ENCODE measurements around the gene SPEG.

The SPEG gene

DNA sequence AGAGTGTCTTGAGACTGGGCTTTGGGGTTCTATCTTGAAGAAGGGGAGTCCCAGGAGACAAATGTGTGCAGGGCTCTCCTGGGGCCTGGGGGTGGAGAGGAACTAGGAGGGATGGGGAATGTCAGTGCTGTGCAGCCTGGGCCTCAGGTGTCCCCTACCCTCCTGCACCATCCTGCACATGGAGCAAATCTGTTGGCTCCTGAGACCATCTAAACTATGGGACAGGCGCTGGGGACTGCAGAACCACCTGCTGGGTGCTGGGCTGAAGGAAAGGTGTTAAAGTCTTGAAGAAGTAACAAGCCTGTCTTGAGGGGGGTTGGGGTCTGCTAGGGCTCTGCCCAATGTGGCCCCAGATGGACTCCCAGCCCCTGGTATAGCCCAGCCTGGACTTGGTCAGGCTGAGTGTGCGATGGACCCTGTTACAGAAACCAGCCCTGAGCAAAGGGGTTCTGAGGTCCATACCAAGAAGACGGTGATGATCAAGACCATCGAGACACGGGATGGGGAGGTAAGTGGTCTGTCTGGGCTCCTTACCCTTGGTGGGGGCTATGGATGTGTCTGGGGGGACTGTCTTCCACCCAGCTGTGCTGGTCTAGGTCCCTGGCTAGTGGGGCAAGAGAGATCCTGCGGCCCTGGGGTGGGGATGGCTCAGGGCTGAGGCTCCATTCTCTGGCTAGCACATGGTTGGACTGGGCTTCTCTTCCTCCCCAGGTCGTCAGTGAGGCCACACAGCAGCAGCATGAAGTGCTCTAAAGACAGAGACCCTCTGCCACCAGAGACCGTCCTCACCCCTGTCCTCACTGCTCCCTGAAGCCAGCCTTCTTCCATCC is 9.2 kb upstream of the SPEG start:
- no peak for DNase-seq

DNA sequence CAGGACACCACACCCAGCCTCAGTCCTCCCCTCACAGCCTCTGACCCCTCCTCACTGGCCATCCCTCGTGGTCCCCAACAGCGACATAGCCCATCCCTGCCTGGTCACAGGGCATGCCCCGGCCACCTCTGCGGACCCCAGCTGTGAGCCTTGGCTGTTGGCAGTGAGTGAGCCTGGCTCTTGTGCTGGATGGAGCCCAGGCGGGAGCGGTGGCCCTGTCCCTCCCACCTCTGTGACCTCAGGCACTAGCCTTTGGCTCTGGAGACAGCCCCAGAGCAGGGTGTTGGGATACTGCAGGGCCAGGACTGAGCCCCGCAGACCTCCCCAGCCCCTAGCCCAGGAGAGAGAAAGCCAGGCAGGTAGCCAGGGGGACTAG is 8.6 kb upstream of the SPEG start:
- DNase-seq = no peak

DNA sequence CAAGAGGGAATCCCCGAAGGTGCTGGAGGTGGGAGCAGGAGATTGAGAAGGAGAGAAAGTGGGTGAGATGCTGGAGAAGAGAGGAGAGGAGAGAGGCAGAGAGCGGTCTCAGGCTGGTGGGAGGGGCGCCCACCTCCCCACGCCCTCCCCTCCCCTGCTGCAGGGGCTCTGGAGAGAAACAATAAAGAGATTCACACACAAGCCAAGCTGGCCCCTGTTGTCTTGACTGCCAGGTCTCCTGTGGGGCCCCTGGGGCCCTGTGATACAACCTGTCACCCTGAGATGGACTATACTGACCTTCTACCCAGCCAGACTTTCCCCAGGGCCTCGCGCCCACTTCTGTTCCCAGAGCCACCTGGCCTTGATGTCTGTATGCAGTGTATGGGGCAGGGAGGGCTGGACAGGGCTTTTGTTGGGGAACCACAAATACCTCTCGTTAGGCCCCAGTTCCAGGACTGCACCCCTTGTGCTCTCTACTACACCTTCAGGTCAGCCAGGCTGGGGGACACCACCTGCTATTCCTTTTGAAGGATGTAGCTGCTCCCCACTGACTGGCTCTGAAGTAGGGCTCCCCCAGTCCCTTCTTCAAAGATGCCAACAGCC is 8.0 kb upstream of the SPEG start:
- no peak for DNase-seq

DNA sequence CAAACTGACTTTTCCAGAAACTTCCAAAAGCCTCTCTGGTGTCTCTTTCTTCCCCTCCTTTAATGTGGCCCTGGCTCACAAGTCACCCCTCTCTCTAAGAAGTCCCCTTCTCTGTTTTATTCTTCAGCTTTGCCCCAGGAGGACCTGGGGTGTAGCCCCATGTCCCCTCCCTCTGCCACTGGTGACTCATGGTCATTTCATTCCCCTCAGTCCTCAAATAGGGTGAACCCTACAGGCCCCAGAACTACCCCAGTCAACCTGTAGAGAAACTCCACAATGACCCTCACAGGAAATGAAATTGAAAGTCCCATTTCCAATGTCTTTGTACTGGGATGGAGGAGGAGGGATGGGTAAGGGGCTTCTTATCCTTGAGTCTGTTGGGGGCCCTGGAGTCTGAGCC is 6.2 kb upstream of the SPEG start:
- no peak for DNase-seq

DNA sequence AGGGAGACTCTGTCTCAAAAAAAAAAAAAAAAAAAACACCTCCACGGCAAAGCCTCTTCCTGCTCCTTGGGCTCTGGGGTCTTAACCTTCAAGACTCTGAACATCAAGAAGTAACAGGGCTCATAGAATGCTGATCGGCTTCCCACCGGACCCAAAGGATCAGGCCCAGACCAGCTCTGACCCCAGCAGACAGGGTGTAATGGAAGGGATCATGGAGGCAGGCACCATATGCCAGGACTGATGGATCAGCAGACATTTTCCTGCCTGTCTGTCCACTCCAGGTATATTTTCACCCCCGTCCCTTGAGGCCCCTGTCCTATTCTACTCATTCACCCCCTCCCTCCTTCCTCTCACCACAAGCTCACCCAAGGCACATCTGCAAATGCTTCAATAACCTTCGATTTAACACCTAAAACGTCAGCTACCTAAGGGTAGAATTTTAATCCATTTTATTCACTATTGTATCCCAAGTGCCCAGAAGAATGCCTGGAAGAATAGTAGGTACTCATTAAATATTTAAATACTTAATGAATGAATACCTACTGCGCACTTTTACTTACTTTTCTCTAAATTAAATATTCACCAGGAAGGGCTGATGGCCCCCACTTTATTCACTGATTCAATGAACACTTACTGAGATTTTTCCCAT is 4.6 kb upstream of the SPEG start:
- no peak for DNase-seq

DNA sequence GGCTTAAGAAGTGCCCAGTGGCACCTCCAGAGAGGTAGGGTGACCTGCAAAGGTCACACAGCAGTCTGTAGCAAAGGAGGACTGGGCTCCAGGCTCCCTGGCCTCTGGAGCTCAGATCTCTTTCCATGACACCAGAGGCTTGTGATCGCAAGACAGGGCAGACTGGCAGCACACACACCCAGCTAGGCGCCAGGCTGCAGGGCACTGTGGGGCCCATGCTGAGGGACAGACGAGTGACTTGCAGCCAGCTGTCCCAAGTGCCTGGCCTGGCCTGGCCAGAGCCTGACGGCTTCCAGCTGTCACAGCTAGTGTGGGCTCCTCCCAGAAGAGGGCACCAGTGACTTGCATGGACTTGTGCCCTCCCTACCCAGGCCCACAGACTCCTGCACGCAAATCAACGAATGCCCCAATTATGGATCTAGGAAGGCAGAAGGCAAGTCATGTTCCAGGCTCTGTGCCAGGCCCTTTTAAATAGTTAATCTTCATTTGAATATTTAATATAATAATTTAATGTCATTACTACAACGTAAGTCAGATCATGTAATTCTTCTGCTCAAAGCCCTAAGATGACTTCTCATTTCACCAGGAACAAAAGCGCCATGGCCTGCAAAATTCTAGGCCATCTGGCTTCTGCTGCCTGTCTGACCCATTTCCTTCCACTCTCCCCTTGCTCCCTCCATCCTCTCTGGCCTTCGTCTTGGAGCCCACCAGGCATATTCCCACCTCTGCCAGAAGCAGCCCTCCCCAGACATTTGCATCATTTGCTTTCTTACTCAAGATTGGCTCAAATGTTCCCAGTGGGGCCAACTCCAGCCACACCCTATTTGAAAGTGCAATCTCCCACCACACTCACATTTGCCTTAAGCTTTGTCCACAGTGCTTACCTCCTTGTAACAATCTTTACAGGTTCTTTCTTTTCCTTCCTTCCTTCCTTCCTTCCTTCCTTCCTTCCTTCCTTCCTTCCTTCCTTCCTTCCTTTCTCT is 3.7 kb upstream of the SPEG start:
- peak; percentile 19 for DNase-seq

DNA sequence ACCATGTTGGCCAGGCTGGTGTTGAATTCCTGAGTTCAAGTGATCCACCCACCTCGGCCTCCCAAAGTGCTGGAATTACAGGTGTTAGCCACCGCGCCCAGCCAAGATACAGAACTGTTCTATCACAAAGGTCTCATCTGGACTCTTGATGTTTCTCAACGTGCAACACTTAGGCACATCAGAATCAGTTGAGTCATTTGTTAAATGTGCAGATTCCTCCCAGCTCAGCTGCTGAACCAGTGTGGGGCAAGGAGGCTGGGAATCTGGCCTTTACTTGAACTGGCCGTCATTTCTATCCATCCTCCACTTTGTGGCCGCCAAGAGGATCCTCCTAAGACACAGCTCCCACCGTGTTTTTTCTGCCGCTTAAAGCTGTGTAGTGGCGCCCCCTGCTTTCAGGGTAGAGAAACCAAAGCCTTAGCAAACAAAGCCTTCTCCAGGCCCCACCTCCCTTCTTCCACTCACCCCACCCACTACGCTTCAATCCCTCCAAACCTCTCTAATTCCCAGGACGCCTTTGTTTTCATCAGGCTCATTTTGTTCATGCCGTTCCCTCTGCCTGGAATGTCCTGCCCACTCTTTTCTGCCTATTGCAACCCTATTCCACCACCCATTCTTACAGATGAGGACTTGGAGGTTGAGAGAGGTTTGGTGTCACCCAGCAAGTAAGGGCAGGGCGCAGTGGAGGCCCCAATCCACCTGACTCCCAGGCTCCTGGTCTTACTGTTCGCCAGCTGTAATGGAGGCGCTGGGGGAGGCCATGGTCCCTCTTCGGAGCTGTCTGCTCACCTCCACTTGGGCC is 776 bp upstream of the SPEG start:
- peak; percentile 67 for DNase-seq

DNA sequence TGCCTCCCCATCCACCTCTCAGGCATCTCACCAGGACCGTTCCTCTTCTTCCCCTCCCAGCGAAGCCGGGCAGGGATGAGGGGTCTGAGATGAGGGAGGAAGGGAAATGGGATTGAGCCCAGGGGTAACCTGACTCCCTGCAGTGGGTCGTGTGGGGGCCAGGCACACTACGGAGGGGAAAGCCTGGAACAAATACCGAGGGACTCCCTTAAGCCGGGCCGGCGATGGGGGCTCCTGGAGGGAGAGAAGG is 250 bp upstream of the SPEG start:
- DNase-seq = no peak

DNA sequence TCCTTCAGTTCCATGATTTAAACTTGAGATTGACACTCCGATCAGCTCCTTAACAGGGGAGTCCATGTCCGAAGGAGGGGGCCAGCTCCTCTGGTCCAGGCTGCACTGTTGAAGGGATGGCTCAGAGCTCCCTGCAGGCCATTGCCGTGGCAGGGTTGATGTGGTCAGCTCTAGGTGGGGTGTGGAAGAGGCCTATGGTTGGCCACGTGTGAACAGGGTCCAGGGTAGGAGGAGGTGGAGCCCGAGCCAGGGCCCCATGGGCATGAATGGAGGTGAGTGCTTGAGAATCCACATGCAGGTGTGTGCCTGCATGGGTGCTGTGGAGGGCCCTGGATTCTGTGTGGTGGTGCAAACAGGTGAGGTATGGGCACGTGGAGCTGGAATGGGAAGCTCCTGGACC is 1.1 kb downstream of the SPEG start:
- no peak for DNase-seq

DNA sequence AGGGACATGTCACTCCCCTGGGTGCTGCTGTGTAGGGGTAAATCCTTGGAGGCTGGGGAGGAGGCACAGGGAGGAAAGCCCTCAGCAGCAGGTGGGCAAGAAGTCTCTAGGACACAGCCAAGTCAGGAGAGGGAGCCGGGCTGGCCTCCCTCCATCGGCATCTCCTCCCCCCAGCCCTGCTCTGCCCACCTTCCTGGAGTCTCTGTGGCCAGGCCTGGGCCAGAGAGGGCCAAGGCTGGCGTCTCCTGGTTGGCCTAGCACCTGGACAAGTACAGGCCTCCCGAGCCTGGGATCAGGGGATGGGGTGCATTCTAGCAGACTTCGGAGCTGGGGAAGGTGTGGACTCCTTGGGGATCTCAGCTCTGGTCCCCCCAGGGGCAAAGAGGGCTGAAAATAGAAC is 1.8 kb downstream of the SPEG start:
- DNase-seq = no peak

DNA sequence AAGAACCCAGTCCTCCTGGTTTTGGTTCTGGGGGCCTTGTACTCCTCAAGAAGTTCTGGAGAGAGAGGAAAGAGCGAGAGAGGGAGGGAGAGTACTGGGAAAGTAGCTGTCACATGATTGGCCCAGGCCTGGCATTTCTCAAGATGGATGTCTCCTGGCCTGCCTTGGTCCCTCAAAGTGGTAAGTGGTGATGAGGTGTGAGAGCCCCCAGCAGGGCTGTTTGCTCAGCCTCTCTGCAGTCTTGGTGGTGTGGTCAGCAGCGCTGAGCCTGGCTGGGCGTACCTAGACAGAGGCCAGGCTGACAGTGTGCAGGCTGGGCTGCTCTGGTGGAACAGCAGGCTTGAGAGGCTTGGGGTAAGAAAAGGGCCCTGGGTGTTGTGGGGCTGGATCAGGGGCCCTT is 2.5 kb downstream of the SPEG start:
- DNase-seq = no peak

DNA sequence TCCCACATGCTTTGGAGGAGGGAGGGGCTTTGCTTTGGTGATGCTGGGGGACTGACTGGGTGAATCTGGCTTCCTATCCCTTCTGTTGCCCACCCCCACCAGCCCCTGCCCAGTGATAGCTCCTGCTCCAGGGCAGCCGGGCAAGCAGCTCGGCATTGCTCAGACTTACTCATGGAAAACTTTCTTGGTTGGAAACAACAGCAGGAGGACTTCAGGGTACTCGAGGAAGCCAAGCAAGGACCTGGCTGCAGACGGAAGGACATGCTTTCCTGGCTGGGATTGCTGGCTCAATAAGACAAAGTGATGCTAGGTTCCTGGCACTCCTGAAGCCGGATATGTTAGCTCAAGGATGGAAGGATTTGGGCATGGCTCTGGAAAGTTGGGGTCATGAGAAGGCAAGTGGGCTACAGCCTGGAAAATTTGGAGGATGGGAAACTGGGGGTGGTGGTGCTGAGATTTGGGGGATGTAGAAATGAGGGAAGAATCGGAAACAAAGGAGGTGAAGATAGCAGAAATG is 3.1 kb downstream of the SPEG start:
- DNase-seq = no peak

DNA sequence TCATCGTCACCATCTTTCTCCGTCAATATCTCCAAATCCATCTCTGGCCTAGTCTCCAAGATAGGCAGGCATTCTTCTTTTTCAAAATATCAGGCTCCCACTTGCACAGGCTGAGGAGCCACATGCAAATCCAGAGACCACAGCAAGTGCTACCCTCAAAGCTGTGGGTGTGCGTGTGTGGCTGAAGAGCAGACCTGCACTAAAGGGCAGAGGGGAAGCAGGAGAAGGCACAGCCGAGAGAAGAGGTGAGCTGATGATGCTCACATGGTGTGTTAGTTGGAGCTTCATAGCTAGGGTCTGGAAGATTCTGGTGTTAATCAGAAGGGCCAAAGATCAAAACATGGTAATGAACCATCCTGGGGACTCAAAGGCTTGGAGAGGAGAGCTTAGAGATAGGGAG is 3.8 kb downstream of the SPEG start:
- no peak for DNase-seq

DNA sequence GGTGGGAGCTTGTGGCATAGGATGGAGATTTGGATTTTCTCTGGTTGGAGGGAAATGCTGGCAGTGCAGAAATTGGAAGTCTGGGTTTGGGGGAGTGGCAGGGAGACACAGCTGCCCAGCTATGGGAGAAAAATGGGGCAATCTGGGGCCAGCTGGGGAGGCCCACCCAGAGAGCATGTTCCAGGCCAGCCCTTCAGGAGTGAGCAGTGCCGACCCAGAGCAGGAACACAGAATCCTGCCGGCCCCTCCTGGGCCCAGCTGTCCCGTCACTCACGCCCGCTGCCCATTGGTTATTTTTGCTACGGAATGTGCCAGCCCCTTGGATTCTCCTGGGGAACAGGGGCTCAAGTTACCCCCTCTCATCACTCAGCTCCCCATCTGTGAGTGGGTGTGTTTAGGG is 4.9 kb downstream of the SPEG start:
- DNase-seq = no peak

DNA sequence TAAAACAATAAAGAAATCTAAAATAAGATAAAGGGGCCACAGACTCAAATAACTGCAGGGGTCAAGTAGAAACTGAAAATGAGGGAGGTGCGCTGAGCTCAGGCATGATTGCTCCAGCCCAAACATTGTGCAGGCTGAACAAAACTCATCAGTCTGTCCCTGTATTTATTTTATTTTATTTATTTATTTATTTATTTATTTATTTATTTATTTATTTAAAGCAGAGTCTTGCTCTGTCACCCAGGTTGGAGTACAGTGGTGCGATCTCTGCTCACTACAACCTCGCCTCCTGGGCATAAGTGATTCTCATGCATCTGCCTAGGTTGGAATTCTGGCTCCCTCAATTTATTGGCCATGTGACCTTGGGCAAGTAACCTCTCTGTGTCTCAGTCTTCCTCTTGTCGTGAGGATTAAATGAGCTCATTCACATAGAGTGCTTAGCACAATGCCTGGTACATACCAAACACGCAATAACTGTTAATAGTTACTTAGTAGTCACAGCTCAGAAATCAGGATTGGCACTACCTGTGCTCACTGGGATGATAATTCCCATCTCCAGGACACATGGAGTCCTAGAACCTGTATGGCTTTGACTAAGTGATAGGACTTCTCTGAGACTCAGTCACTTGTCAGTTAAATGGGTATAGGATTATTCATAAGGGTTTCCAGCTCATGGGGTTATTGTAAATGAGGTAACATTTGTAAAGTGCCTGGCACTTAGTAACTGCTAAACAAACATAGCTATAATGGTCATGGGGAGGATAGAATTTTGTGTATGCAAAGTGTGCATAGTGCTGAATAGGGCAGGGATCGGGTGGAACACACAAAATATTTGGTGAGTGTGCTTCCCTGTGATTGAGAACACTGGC is 6.0 kb downstream of the SPEG start:
- DNase-seq = no peak

DNA sequence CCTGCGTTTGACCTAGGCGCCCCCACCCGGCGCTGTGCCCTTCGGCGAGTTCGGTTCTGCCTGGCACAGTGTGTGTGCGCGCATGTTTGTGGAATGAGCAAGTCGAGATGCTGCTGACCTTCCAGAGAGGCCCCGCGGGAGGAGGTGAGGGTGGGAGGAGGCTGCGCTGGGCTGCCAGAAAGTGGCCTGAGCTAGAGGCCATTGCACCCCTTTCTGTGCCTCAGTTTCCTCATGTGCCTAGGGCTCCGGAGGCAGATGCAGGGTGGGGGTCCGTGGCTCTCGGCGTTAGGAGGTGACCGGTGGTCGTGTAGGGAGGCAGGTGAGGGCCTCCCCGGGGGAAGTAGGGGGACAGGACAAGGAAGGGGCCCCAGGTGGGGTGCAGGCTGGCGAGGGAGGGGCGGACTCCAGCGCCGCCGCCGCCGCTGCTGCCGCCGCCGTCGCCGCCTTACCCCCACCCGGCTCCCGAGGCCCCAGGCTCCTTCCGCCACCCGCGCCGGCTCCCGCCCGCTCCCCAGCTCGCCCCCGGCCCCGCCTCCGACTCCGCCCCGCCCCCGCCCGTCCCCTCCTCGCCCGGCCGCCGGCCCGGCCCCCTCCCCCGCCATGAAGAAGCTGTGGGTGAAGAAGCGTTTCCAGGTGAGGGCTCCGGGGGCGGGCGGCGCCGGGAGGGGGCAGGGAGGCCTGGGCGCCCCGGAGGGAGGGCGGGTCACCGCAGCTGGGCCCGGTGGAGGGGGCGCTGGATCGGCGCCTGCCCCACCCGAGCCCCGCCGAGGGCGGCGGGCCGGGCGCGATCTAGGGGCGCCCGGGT is 7.0 kb downstream of the SPEG start:
- peak; percentile 64 for DNase-seq

DNA sequence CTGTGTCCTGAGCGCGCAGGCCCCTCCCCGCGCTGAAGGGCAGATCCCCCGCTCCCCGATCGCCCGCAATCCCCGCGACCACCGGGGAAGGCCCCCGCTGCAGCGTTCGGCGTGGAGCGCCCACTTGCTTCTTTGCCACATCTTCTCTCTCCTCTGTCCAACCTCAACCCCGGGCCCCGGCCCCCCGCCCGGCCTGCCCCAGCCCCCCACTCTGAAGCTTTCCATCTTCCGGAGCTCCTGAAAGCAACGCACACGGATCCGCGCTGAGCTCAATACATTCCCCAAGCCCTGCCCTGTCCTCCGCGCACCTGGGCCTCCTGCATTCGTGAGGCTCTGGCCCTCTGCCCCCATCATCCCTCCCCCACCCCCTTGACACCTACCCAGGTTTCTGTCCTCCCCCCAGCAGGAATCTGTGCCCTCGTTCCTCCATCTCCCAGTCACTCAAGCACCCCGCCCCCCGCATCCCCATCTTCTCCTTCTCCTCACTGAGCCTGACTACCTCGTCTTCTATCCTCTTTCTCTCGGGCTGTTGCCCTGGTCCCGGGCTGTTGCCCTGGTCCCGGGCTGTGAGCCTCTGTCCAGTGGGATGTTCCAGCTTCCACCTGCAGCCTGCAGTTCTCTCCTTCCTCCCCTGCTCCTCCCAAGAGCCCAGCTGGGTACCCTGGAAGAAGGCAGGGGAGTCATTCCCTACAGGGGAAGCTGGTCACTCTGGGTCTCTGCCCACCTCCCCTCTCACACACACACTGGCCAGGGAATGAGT is 7.8 kb downstream of the SPEG start:
- DNase-seq = no peak

DNA sequence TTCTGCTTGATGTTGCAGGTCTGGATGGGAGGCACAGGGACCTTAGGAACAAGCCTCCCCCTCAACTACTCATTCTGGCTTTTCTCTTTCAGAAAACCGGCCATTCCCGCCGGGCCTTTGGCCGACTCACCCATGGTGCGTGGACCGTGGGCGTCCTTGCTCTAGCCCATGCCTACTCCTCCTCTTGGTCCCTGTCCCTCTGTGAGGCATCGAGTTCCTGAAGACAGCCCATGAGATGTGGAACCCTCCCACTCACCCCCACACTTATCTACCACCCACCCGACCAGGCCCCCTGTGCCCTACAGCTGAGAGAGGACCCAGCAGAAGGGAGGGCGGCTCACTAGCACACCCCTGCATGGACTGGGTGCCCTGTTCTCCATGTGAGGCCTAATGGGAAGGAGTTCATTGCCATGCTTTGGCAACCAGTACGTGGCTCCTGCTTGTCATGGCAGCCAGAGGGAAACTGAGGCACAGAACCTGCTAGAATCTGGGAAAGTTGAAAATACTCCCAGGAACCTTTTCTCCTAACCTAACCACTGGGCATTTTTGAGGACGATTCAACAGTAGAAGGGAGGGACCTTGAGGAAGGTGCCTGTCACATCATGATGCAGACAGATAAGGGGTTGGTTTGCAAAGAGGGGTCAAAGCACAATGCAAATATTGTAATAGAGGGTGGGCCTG is 8.5 kb downstream of the SPEG start:
- DNase-seq = no peak

DNA sequence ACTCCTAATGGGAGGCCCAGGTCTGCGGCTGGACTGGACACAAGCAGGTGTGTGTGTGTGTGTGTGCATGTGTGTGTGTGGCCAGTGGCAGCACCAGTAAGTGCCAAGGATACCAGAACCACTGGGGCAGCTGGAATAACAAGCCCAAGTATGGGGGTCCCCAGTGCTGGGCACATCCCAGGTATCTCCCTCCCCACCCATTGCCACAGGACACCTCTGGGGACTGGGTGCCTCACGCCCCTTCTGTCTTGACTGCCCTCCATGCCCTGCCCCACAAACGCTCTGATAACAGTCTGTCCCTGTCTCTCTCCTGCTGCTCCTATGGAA is 9.0 kb downstream of the SPEG start:
- no peak for DNase-seq

All from NCI-H1436 (cell line).